ENCODE data around the gene SUN3. TPM values are rescaled to one million over a fixed set of nuclear protein-coding genes. Genes with fewer than 3 reads are reported as not detected.

SUN3 gene
- total and polyA plus RNA-seq, 2 of the 4 experiments (the other 2 are of a cell fraction): not detected

GRCh38 chr7:48004638-48005037 lies 24.3 kb downstream of the SUN3 start:
- no peak overlapping the region for H2AFZ ChIP-seq (replicated peaks; ENCODE audit: low read length, poor library complexity)

More at GRCh38 chr7:48004638-48005037, 24.3 kb downstream of the SUN3 start:
- Histone ChIP-seq H2AK9ac (replicated peaks; ENCODE audit: low read depth, low read length, poor library complexity) (no peak overlapping the region), H3K9me1 (ENCODE audit: insufficient read depth, low read length) (peaks cover 4% of the 10 kb centered on the region; the same call in 1 of the 2 replicates), H3K23ac (ENCODE audit: low read depth, low read length) (no peak overlapping the region), H4K91ac (ENCODE audit: insufficient read depth, low read depth, low read length) (no peak overlapping the region), H3K9ac (ENCODE audit: low read depth, low read length) (no peak overlapping the region), H2BK15ac (ENCODE audit: low read depth, low read length) (no peak overlapping the region), H3K18ac (ENCODE audit: low read depth, low read length) (no peak overlapping the region), H3K56ac (ENCODE audit: extremely low read depth, insufficient read depth, low read length) (no peak overlapping the region), H2AK5ac (ENCODE audit: low read depth, low read length) (no peak overlapping the region), H3K14ac (replicated peaks; ENCODE audit: low read depth, low read length) (no peak overlapping the region), H3K4me2 (ENCODE audit: low read depth, low read length) (no peak overlapping the region), H3K4me1 (ENCODE audit: control insufficient read depth, insufficient read depth, low read length) (peaks cover 9% of the 10 kb centered on the region), H3K27me3 (ENCODE audit: control insufficient read depth, insufficient read depth, low read length) (peaks cover 6% of the 10 kb centered on the region), H3K79me1 (ENCODE audit: low read depth in 1 of 2, low read length in 2 of 2) (no peaks in the 10 kb centered on the region), H3K36me3 (ENCODE audit: control insufficient read depth, insufficient read depth, low read length) (no peaks in the 10 kb centered on the region), H4K8ac (ENCODE audit: low read depth in 2 of 2, low read length in 2 of 2) (no peak overlapping the region), H4K20me1 (ENCODE audit: insufficient read depth, low read length) (no peaks in the 10 kb centered on the region), H4K5ac (ENCODE audit: low read depth, low read length) (no peak overlapping the region), H3K4ac (ENCODE audit: low read depth, low read length) (no peak overlapping the region), H3K27ac (ENCODE audit: insufficient read depth, low read length) (no peak overlapping the region), H2BK5ac (ENCODE audit: low read depth, low read length, poor library complexity, severe bottlenecking) (no peak overlapping the region), H3K4me3 (ENCODE audit: insufficient read depth, low read depth, low read length) (no peak overlapping the region), H3K9me3 (ENCODE audit: control insufficient read depth, insufficient read depth, low read length) (no peaks in the 10 kb centered on the region), H2BK20ac (ENCODE audit: low read depth, low read length) (no peak overlapping the region), H2BK120ac (ENCODE audit: low read depth, low read length) (no peak overlapping the region)
- in situ Hi-C loops (cut with MboI; ENCODE audit: low sequenced_read_pairs) (no loop called here), dilution Hi-C loops (cut with HindIII; ENCODE audit: low sequenced_read_pairs, unreplicated experiment) (no loop called here), intact Hi-C loops (cut with micrococcal nuclease) (no loop called here)
- ATAC-seq (ENCODE audit: low read depth): no peak
- POLR2A ChIA-PET (ENCODE audit: unreplicated experiment): no interaction called here
- CTCF ChIA-PET: interaction anchor here (0.6 to 1.8 kb wide), 3 partner anchors 13 to 185 kb away, joined by 3 to 5 read pairs (median 4); no protein-coding TSS in a partner anchor
- 35% methylated on average over 2 of the region's 5 CpGs; no CpG with 5 or more reads in 1 of the 2 experiments for WGBS, 2 experiments (ENCODE audit: extremely low coverage in 2 of 2, insufficient read length in 1 of 2)
- TF ChIP-seq CEBPB (IDR thresholded peaks at IDR 0.05; ENCODE audit: low read depth, low read length): no peak
- no peak for TF ChIP-seq RFX5 (IDR thresholded peaks at IDR 0.05; ENCODE audit: low read depth, low read length)
- TF ChIP-seq CHD1 (IDR thresholded peaks at IDR 0.05; ENCODE audit: low read depth, low read length): no peak
- no peak for TF ChIP-seq RAD21 (IDR thresholded peaks at IDR 0.05; ENCODE audit: low read length)
- TF ChIP-seq MAZ (IDR thresholded peaks at IDR 0.05; ENCODE audit: borderline replicate concordance, low read depth, low read length): no peak
- no peak for DNase-seq
- no TSS peak for BruUV-seq (replicated peaks)
